ENCODE measurements around the gene MZB1.
"Not testable (repeated sequence)": the region's sequence is repeated elsewhere in the genome, so short reads cannot be mapped to it uniquely, and the experiment has no call there.

The MZB1 gene

GRCh38 chr5:139376364-139376763 is 13.3 kb downstream of the MZB1 start:
- Histone ChIP-seq H3K4me3 (ENCODE audit: low read length) (no peak overlapping the region), H3K27me3 (ENCODE audit: control insufficient read depth, insufficient read depth, low read length) (no peaks in the 10 kb centered on the region), H3K4me1 (ENCODE audit: control insufficient read depth, insufficient read depth, low read length) (peaks cover 2% of the 10 kb centered on the region), H3K9ac (ENCODE audit: low read length) (no peak overlapping the region), H3K27ac (ENCODE audit: low read depth, low read length) (no peak overlapping the region), H3K36me3 (ENCODE audit: control insufficient read depth, insufficient read depth, low read length) (peaks cover 2% of the 10 kb centered on the region)

GRCh38 chr5:139374909-139375308 is 14.8 kb downstream of the MZB1 start:
- H3K4me3 ChIP-seq (ENCODE audit: low read length): no peak overlapping the region
- no peaks in the 10 kb centered on the region for H3K27me3 ChIP-seq (ENCODE audit: control insufficient read depth, insufficient read depth, low read length)
- peaks cover 2% of the 10 kb centered on the region for H3K36me3 ChIP-seq (ENCODE audit: control insufficient read depth, insufficient read depth, low read length)
- no peak overlapping the region for H3K27ac ChIP-seq (ENCODE audit: low read depth, low read length)
- peaks cover 2% of the 10 kb centered on the region for H3K4me1 ChIP-seq (ENCODE audit: control insufficient read depth, insufficient read depth, low read length)
- H3K9ac ChIP-seq (ENCODE audit: low read length): no peak overlapping the region

GRCh38 chr5:139371482-139372435 is 18.0 kb downstream of the MZB1 start:
- Histone ChIP-seq H3K9ac (ENCODE audit: low read length) (no peak overlapping the region), H3K4me3 (ENCODE audit: low read length) (no peak overlapping the region), H3K36me3 (ENCODE audit: control insufficient read depth, insufficient read depth, low read length) (peaks cover 5% of the 10 kb centered on the region), H3K27ac (ENCODE audit: low read depth, low read length) (no peak overlapping the region), H3K4me1 (ENCODE audit: control insufficient read depth, insufficient read depth, low read length) (peaks cover 2% of the 10 kb centered on the region), H3K27me3 (ENCODE audit: control insufficient read depth, insufficient read depth, low read length) (no peaks in the 10 kb centered on the region)

GRCh38 chr5:139369181-139369580 is 20.5 kb downstream of the MZB1 start:
- Histone ChIP-seq H3K27me3 (ENCODE audit: control insufficient read depth, insufficient read depth, low read length) (no peaks in the 10 kb centered on the region), H3K36me3 (ENCODE audit: control insufficient read depth, insufficient read depth, low read length) (peaks cover 7% of the 10 kb centered on the region), H3K9ac (ENCODE audit: low read length) (no peak overlapping the region), H3K4me1 (ENCODE audit: control insufficient read depth, insufficient read depth, low read length) (peaks cover 2% of the 10 kb centered on the region), H3K27ac (ENCODE audit: low read depth, low read length) (no peak overlapping the region), H3K4me3 (ENCODE audit: low read length) (no peak overlapping the region)

- Histone ChIP-seq H3K9ac (ENCODE audit: low read length) (no peak overlapping the region), H3K27me3 (ENCODE audit: control insufficient read depth, insufficient read depth, low read length) (no peaks in the 10 kb centered on the region), H3K27ac (ENCODE audit: low read depth, low read length) (no peak overlapping the region), H3K4me1 (ENCODE audit: control insufficient read depth, insufficient read depth, low read length) (peaks cover 2% of the 10 kb centered on the region), H3K36me3 (ENCODE audit: control insufficient read depth, insufficient read depth, low read length) (peaks cover 13% of the 10 kb centered on the region), H3K4me3 (ENCODE audit: low read length) (no peak overlapping the region)
Measured at GRCh38 chr5:139368613-139369012, 21.1 kb downstream of the MZB1 start.

- no peak overlapping the region for H3K9ac ChIP-seq (ENCODE audit: low read length)
- no peak overlapping the region for H3K27ac ChIP-seq (ENCODE audit: low read depth, low read length)
- H3K36me3 ChIP-seq (ENCODE audit: control insufficient read depth, insufficient read depth, low read length): peaks cover 12% of the 10 kb centered on the region
- H3K4me3 ChIP-seq (ENCODE audit: low read length): no peak overlapping the region
- H3K27me3 ChIP-seq (ENCODE audit: control insufficient read depth, insufficient read depth, low read length): no peaks in the 10 kb centered on the region
- H3K4me1 ChIP-seq (ENCODE audit: control insufficient read depth, insufficient read depth, low read length): no peaks in the 10 kb centered on the region
Measured at GRCh38 chr5:139364466-139364865, 25.2 kb downstream of the MZB1 start.

GRCh38 chr5:139363937-139364336 is 25.8 kb downstream of the MZB1 start:
- H3K4me1 ChIP-seq (ENCODE audit: control insufficient read depth, insufficient read depth, low read length): no peaks in the 10 kb centered on the region
- H3K36me3 ChIP-seq (ENCODE audit: control insufficient read depth, insufficient read depth, low read length): peaks cover 12% of the 10 kb centered on the region
- H3K27me3 ChIP-seq (ENCODE audit: control insufficient read depth, insufficient read depth, low read length): no peaks in the 10 kb centered on the region
- no peak overlapping the region for H3K27ac ChIP-seq (ENCODE audit: low read depth, low read length)
- H3K4me3 ChIP-seq (ENCODE audit: low read length): no peak overlapping the region
- H3K9ac ChIP-seq (ENCODE audit: low read length): no peak overlapping the region

GRCh38 chr5:139361835-139362429 is 27.8 kb downstream of the MZB1 start:
- Histone ChIP-seq H3K36me3 (ENCODE audit: control insufficient read depth, insufficient read depth, low read length) (peaks cover 12% of the 10 kb centered on the region), H3K27me3 (ENCODE audit: control insufficient read depth, insufficient read depth, low read length) (no peaks in the 10 kb centered on the region), H3K4me1 (ENCODE audit: control insufficient read depth, insufficient read depth, low read length) (no peaks in the 10 kb centered on the region), H3K4me3 (ENCODE audit: low read length) (no peak overlapping the region), H3K27ac (ENCODE audit: low read depth, low read length) (no peak overlapping the region), H3K9ac (ENCODE audit: low read length) (no peak overlapping the region)

- Histone ChIP-seq H3K4me3 (ENCODE audit: low read length) (no peak overlapping the region), H3K36me3 (ENCODE audit: control insufficient read depth, insufficient read depth, low read length) (peaks cover 12% of the 10 kb centered on the region)
Measured at GRCh38 chr5:139360384-139360783, 29.3 kb downstream of the MZB1 start.

GRCh38 chr5:139358064-139358463 is 31.6 kb downstream of the MZB1 start:
- Histone ChIP-seq H3K27ac (ENCODE audit: low read depth, low read length) (no peak overlapping the region), H3K9ac (ENCODE audit: low read length) (no peak overlapping the region), H3K36me3 (ENCODE audit: control insufficient read depth, insufficient read depth, low read length) (no peaks in the 10 kb centered on the region), H3K4me1 (ENCODE audit: control insufficient read depth, insufficient read depth, low read length) (no peaks in the 10 kb centered on the region), H3K4me3 (ENCODE audit: low read length) (no peak overlapping the region), H3K27me3 (ENCODE audit: control insufficient read depth, insufficient read depth, low read length) (no peaks in the 10 kb centered on the region)

More at GRCh38 chr5:139360384-139360783, 29.3 kb downstream of the MZB1 start:
- Histone ChIP-seq H3K4me1 (ENCODE audit: control insufficient read depth, insufficient read depth, low read length) (no peaks in the 10 kb centered on the region), H3K9ac (ENCODE audit: low read length) (no peak overlapping the region), H3K27ac (ENCODE audit: low read depth, low read length) (no peak overlapping the region), H3K27me3 (ENCODE audit: control insufficient read depth, insufficient read depth, low read length) (no peaks in the 10 kb centered on the region)

- H3K36me3 ChIP-seq (ENCODE audit: control insufficient read depth, insufficient read depth, low read length); H3K27ac ChIP-seq (ENCODE audit: low read depth, low read length); H3K9ac ChIP-seq (ENCODE audit: low read length); H3K4me1 ChIP-seq (ENCODE audit: control insufficient read depth, insufficient read depth, low read length); H3K27me3 ChIP-seq (ENCODE audit: control insufficient read depth, insufficient read depth, low read length); H3K4me3 ChIP-seq (ENCODE audit: low read length): not testable (repeated sequence)
Measured at GRCh38 chr5:139355900-139356299, 33.8 kb downstream of the MZB1 start.

GRCh38 chr5:139354186-139354585 is 35.5 kb downstream of the MZB1 start:
- Histone ChIP-seq H3K27ac (ENCODE audit: low read depth, low read length) (no peak overlapping the region), H3K4me3 (ENCODE audit: low read length) (no peak overlapping the region), H3K36me3 (ENCODE audit: control insufficient read depth, insufficient read depth, low read length) (no peaks in the 10 kb centered on the region), H3K9ac (ENCODE audit: low read length) (no peak overlapping the region), H3K4me1 (ENCODE audit: control insufficient read depth, insufficient read depth, low read length) (no peaks in the 10 kb centered on the region), H3K27me3 (ENCODE audit: control insufficient read depth, insufficient read depth, low read length) (no peaks in the 10 kb centered on the region)

- H3K9ac ChIP-seq (ENCODE audit: low read length); H3K4me3 ChIP-seq (ENCODE audit: low read length); H3K27me3 ChIP-seq (ENCODE audit: control insufficient read depth, insufficient read depth, low read length); H3K36me3 ChIP-seq (ENCODE audit: control insufficient read depth, insufficient read depth, low read length); H3K4me1 ChIP-seq (ENCODE audit: control insufficient read depth, insufficient read depth, low read length); H3K27ac ChIP-seq (ENCODE audit: low read depth, low read length): not testable (repeated sequence)
Measured at GRCh38 chr5:139347863-139348262, 41.9 kb downstream of the MZB1 start.

All from rectal smooth muscle tissue (tissue), 1 donor.